Right renal cortex interstitium (tissue), 3 donors: ENCODE measurements around the gene PCDHGA5. TPM values are rescaled to one million over a fixed set of nuclear protein-coding genes. Genes with fewer than 3 reads are reported as not detected.
"Not testable (repeated sequence)": the region's sequence is repeated elsewhere in the genome, so short reads cannot be mapped to it uniquely, and the experiment has no call there.

Source experiments
- DNase-seq, 3 donors: peaks; one replicate each; pipeline ENCODE4 v3.0.0-alpha.2; 2013; ENCODE audit warnings: low read depth in 3 of 3, low spot score in 2 of 3
- polyA plus RNA-seq, 3 donors: library from polyadenylated mRNA; unstranded; fragments of 120-200 nt; gene quantifications; one replicate each; pipeline ENCODE4 v1.2.1, GENCODE V29; 2013; ENCODE audit not compliant: insufficient read length in 3 of 3

PCDHGA5 gene
- polyA plus RNA-seq, 3 donors = 2.2 to 2.8 (median 2.4) TPM

DNA sequence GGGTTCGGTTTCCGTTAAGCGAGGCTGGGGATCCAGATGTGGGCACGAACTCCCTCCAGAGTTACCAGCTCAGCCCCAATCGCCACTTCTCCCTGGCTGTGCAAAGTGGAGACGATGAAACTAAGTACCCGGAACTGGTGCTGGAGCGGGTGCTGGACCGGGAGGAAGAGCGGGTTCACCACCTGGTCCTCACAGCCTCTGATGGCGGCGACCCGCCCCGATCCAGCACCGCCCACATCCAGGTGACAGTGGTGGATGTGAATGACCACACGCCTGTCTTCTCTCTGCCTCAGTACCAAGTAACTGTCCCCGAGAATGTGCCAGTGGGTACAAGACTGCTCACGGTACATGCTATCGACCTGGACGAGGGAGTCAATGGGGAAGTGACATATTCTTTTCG, 19.4 kb downstream of the PCDHGA5 start:
- DNase-seq = no peak

DNA sequence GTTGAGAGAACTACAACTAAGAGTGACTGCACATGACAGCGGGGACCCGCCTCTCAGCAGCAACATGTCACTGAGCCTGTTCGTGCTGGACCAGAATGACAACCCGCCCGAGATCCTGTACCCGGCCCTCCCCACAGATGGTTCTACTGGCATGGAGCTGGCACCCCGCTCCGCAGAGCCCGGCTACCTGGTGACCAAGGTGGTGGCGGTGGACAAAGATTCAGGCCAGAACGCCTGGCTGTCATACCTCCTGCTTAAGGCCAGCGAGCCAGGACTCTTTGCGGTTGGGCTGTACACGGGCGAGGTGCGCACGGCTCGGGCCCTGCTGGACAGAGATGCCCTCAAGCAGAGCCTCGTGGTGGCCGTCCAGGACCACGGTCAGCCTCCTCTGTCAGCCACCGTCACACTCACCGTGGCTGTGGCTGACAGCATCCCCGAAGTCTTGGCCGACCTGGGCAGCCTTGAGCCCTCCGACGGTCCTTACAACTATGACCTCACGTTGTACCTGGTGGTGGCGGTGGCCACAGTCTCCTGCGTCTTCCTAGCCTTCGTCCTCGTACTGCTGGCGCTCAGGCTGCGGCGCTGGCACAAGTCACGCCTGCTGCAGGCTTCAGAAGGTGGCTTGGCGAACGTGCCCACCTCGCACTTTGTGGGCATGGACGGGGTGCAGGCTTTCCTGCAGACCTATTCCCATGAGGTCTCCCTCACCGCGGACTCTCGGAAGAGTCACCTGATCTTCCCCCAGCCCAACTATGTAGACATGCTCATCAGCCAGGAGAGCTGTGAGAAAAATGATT, 20.7 kb downstream of the PCDHGA5 start:
- no peak for DNase-seq

DNA sequence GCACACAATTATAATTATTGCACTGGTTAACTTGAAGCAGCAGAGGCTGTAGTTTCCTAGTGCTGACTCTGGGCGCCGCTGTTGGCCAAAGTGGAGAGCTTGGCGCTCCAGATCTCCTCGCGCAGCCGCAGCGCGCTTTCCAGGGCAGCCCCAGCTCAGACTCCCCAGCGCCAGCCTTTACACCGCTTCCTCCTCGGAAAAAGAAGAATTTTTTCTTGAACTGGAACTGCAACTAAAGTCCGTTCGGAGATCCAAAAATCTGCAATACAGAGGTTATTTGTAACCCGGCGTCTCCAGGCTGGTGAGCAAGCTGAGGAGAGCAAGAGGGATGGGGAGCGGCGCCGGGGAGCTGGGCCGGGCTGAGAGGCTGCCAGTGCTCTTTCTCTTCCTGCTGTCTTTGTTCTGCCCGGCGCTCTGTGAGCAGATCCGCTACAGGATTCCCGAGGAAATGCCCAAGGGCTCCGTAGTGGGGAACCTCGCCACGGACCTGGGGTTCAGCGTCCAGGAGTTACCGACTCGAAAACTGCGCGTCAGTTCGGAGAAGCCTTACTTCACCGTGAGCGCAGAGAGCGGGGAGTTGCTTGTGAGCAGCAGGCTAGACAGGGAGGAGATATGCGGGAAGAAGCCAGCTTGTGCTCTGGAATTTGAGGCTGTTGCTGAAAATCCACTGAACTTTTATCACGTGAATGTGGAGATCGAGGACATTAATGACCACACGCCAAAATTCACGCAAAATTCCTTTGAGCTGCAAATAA, 23.8 kb downstream of the PCDHGA5 start, which contains the start of gene PCDHGB4:
Gene PCDHGB4 (plus strand): TSS at position 142 of the 755 bp plus-strand sequence. CDS start 187 bp downstream, at position 329.
- not testable (repeated sequence) for DNase-seq

DNA sequence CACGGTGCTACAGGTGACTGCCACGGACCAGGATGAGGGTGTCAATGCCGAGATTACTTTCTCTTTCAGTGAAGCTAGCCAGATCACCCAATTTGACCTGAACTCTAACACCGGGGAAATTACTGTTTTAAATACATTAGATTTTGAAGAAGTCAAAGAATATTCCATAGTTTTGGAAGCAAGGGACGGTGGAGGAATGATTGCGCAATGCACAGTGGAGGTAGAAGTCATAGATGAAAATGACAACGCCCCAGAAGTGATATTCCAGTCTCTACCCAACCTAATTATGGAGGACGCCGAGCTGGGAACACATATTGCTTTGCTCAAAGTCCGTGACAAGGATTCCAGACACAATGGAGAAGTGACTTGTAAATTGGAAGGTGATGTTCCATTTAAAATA, 24.7 kb downstream of the PCDHGA5 start:
- DNase-seq = no peak

DNA sequence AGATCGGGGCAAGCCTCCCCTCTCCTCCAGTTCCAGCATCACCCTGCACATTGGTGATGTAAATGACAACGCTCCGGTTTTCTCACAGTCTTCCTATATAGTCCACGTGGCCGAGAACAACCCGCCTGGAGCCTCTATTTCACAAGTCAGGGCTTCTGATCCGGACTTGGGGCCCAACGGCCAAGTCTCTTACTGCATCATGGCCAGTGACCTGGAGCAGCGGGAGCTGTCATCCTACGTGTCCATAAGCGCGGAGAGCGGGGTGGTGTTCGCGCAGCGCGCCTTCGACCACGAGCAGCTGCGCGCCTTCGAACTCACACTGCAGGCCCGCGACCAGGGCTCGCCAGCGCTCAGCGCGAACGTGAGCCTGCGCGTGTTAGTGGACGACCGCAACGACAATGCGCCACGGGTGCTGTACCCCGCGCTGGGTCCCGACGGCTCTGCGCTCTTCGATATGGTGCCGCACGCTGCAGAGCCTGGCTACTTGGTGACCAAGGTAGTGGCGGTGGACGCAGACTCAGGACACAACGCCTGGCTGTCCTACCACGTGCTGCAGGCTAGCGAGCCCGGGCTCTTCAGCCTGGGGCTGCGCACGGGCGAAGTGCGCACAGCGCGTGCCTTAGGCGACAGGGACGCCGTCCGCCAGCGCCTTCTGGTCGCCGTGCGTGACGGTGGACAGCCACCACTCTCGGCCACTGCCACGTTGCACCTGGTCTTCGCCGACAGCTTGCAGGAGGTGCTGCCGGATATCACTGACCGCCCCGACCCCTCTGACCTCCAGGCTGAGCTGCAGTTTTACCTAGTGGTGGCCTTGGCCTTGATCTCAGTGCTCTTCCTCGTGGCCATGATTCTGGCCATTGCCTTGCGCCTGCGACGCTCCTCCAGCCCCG, 25.4 kb downstream of the PCDHGA5 start:
- no peak for DNase-seq

DNA sequence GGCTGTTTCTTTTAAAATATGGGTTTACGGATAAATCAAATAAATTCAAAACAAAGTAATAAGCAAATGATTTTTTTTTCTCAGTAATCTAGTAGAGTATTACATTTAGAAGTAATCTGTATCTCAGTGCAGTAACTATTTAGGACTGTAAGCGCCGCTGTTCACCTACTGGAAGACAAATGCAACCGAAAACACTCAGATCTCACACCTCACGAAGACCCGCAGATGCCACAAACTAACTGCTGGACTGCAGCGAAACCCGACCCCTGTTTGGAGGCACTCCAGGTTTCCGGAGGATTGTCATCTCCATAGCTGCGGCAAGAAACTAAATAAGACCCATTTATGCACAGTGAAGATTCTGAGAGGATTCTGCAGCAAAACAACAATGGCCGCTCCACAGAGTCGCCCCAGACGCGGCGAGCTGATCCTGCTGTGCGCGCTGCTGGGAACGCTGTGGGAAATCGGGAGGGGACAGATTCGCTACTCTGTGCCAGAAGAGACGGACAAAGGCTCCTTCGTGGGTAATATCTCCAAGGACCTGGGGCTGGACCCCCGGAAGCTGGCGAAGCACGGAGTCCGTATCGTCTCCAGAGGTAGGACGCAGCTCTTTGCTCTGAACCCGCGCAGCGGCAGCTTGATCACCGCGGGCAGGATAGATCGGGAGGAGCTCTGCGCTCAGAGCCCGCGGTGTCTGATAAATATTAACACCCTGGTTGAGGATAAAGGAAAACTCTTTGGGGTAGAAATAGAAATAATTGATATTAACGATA, 28.7 kb downstream of the PCDHGA5 start, which contains the start of gene PCDHGA8:
Gene PCDHGA8 (plus strand): TSS at position 205 of the 770 bp plus-strand sequence. CDS start 181 bp downstream, at position 386.
- no peak for DNase-seq

DNA sequence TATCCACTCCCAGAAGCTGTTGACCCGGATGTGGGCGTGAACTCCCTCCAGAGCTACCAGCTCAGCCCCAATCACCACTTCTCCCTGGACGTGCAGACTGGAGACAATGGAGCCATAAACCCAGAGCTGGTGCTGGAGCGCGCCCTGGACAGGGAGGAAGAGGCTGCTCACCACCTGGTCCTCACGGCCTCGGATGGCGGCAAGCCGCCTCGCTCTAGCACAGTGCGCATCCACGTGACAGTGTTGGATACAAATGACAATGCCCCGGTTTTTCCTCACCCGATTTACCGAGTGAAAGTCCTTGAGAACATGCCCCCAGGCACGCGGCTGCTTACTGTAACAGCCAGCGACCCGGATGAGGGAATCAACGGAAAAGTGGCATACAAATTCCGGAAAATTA, 29.3 kb downstream of the PCDHGA5 start:
- DNase-seq = no peak

DNA sequence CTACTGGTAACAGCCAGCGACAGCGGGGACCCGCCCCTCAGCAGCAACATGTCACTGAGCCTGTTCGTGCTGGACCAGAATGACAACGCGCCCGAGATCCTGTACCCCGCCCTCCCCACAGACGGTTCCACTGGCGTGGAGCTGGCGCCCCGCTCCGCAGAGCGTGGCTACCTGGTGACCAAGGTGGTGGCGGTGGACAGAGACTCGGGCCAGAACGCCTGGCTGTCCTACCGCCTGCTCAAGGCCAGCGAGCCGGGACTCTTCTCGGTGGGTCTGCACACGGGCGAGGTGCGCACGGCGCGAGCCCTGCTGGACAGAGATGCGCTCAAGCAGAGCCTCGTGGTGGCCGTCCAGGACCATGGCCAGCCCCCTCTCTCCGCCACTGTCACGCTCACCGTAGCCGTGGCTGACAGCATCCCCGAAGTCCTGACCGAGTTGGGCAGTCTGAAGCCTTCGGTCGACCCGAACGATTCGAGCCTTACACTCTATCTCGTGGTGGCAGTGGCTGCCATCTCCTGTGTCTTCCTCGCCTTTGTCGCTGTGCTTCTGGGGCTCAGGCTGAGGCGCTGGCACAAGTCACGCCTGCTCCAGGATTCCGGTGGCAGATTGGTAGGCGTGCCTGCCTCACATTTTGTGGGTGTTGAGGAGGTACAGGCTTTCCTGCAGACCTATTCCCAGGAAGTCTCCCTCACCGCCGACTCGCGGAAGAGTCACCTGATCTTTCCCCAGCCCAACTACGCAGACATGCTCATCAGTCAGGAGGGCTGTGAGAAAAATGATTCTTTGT, 30.6 kb downstream of the PCDHGA5 start:
- not testable (repeated sequence) for DNase-seq

DNA sequence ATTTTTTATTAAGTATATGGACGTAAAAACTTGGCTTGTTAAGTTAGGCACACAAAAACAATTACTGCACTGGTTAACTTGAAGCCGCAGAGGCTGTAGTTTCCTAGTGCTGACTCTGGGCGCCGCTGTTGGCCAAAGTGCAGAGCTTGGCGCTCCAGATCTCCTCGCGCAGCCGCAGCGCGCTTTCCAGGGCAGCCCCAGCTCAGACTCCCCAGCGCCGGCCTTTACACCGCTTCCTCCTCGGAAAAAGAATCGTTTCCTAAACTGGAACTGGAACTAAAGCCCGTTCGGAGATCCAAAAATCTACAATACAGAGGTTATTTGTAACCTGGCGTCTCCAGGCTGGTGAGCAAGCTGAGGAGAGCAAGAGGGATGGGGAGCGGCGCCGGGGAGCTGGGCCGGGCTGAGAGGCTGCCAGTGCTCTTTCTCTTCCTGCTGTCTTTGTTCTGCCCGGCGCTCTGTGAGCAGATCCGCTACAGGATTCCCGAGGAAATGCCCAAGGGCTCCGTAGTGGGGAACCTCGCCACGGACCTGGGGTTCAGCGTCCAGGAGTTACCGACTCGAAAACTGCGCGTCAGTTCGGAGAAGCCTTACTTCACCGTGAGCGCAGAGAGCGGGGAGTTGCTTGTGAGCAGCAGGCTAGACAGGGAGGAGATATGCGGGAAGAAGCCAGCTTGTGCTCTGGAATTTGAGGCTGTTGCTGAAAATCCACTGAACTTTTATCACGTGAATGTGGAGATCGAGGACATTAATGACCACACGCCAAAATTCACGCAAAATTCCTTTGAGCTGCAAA, 34.0 kb downstream of the PCDHGA5 start, which contains the start of gene PCDHGB5:
Gene PCDHGB5 (plus strand): TSS at position 192 of the 796 bp plus-strand sequence. CDS start 181 bp downstream, at position 373.
- DNase-seq = not testable (repeated sequence)

DNA sequence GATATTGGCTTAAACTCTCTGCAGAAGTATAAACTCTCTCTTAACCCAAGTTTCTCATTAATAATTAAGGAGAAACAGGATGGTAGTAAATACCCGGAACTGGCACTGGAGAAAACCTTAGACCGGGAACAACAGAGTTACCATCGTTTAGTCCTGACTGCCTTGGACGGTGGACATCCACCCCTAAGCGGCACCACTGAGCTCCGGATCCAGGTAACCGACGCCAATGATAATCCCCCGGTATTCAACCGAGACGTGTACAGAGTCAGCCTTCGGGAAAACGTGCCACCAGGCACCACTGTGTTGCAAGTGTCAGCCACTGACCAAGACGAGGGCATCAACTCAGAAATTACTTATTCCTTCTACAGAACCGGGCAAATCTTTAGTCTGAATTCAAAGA, 34.6 kb downstream of the PCDHGA5 start:
- no peak for DNase-seq

DNA sequence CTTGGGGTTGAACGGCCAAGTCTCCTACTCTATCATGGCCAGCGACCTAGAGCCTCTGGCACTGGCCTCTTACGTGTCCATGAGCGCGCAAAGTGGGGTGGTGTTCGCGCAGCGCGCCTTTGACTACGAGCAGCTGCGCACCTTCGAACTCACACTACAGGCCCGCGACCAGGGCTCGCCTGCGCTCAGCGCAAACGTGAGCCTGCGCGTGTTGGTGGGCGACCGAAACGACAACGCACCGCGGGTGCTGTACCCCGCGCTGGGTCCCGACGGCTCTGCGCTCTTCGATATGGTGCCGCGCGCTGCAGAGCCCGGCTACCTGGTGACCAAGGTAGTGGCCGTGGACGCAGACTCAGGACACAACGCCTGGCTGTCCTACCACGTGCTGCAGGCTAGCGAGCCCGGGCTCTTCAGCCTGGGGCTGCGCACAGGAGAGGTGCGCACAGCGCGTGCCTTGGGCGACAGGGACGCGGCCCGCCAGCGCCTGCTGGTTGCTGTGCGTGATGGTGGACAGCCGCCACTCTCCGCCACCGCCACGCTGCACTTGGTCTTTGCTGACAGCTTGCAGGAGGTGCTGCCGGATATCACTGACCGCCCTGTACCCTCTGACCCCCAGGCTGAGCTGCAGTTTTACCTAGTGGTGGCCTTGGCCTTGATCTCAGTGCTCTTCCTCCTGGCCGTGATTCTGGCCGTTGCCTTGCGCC, 35.7 kb downstream of the PCDHGA5 start:
- no peak for DNase-seq

DNA sequence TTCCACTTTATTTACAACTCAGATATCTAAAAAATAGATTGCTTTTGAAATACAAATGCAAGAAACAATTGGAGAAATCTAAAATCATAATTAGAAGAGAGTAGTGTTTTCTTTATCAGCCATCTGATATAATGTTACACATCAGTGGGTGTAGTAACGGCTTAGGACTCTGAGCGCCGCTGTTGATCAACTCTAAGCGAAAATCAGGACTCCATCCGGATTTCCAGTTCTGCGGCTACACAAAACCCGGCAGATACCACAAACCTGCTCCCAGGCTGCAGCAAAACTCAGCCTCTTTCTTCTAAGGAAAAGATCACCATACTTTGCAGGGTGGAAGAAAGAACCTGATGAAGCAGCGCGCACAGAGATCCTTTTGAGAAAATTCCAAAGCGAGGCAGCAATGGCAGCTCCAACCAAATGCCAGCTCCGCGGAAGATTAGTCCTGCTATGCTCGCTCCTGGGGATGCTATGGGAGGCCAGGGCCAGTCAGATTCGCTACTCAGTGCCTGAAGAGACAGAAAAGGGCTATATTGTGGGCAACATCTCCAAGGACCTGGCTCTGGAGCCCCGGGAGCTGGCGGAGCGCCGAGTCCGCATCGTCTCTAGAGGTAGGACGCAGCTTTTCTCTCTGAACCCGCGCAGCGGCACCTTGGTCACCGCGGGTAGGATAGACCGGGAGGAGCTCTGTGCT, 38.7 kb downstream of the PCDHGA5 start, which contains the start of gene PCDHGA9:
Gene PCDHGA9 (plus strand): TSS at position 226 of the 691 bp plus-strand sequence. CDS start 175 bp downstream, at position 401.
- DNase-seq = no peak

DNA sequence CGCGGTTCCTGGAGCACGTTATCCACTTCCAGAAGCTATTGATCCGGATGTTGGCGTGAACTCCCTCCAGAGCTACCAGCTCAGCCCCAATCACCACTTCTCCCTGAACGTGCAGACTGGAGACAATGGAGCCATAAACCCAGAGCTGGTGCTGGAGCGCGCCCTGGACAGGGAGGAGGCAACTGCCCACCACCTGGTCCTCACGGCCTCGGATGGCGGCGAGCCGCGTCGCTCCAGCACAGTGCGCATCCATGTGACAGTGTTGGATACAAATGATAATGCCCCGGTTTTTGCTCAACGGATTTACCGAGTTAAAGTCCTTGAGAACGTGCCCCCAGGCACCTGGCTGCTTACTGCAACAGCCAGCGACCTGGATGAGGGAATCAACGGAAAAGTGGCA, 39.4 kb downstream of the PCDHGA5 start:
- no peak for DNase-seq

DNA sequence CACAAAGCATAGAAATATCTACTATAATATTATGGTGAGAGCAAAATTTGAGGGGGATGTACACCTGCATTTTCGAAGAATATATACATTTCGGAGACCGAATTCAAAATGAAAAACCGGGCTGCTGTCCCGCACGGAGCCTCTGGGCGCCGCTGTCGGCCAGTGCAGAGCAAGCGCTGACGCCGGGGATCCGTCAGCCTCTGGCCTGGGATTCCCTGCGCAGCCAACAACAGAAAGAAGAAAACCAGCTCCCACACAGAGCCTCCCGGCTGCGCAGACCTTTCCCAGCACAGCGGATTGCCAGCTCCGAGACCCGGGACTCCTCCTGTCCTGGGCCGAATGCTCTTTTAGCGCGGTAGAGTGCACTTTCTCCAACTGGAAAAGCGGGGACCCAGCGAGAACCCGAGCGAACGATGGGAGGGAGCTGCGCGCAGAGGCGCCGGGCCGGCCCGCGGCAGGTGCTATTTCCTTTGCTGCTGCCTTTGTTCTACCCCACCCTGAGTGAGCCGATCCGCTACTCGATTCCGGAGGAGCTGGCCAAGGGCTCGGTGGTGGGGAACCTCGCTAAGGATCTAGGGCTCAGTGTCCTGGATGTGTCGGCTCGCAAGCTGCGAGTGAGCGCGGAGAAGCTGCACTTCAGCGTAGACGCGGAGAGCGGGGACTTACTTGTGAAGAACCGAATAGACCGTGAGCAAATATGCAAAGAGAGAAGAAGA, 44.0 kb downstream of the PCDHGA5 start, which contains the start of gene PCDHGB6:
Gene PCDHGB6 (plus strand): TSS at position 232 of the 716 bp plus-strand sequence. CDS start 182 bp downstream, at position 414.
- not testable (repeated sequence) for DNase-seq

DNA sequence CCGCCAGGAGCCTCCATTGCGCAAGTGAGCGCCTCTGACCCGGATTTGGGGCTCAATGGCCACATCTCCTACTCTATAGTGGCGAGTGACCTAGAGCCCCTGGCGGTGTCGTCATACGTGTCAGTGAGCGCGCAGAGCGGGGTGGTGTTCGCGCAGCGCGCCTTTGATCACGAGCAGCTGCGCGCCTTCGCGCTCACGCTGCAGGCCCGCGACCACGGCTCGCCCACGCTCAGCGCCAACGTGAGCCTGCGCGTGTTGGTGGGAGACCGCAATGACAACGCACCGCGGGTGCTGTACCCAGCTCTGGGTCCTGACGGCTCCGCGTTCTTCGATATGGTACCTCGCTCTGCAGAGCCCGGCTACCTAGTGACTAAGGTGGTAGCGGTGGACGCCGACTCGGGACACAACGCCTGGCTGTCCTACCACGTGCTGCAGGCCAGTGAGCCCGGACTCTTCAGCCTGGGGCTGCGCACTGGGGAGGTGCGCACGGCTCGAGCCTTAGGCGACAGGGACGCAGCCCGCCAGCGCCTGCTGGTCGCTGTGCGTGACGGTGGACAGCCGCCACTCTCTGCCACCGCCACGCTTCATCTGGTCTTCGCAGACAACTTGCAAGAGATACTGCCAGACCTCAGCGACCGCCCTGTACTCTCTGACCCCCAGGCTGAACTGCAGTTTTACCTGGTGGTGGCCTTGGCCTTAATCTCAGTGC, 45.8 kb downstream of the PCDHGA5 start:
- DNase-seq = no peak
